MCF 10A (cell line): ENCODE data around the gene FTL. TPM values are rescaled to one million over a fixed set of nuclear protein-coding genes. Genes with fewer than 3 reads are reported as not detected.

Experiments used
- Bru-seq: library from RNA; stranded (reverse); fragments of 400-500 nt; gene quantifications from one replicate; lab custom pipeline; 2021; lab: Mats Ljungman, UMichigan
- BruChase-seq, 2 experiments: library from RNA; stranded (reverse); fragments of 400-500 nt; gene quantifications; one replicate each; lab custom pipeline; 2021; lab: Mats Ljungman, UMichigan
- BruUV-seq: library from RNA; stranded (reverse); fragments of 400-500 nt; replicated peaks from 2 replicates; lab custom pipeline; 2021; lab: Mats Ljungman, UMichigan
- CTCF ChIA-PET: fragments of 300-600 bp; sonication (Branson Sonifier 250); formaldehyde crosslinking; extraction: SDS; loops from one replicate; lab custom pipeline; 2021; ENCODE audit warnings: antibody characterized with exemption, inconsistent platforms; lab: Yijun Ruan, JAX
- POLR2A ChIA-PET: fragments of 300-600, 350-650 bp; sonication (Branson Sonifier 250); formaldehyde crosslinking; extraction: SDS; loops from one replicate; lab custom pipeline; 2020; ENCODE audit warnings: antibody characterized with exemption, inconsistent platforms; lab: Yijun Ruan, JAX
- DNase-seq: peaks from one replicate; pipeline ENCODE4 v3.0.0-alpha.2; 2018; ENCODE audit not compliant: unreplicated experiment
- H3K27ac Mint-ChIP-seq: one replicate; pipeline ENCODE4 v1.8.0; 2022; ENCODE audit warnings: mild to moderate bottlenecking, low read depth, mixed read lengths; ENCODE audit not compliant: unreplicated experiment
- H3K27me3 Mint-ChIP-seq: one replicate; pipeline ENCODE4 v1.8.0; 2022; ENCODE audit warnings: mixed read lengths; ENCODE audit not compliant: insufficient read depth, unreplicated experiment
- H3K36me3 Mint-ChIP-seq: one replicate; pipeline ENCODE4 v1.8.0; 2022; ENCODE audit warnings: mild to moderate bottlenecking, moderate library complexity, mixed read lengths; ENCODE audit not compliant: insufficient read depth, unreplicated experiment
- H3K4me1 Mint-ChIP-seq: one replicate; pipeline ENCODE4 v1.8.0; 2022; ENCODE audit warnings: mixed read lengths; ENCODE audit not compliant: insufficient read depth, unreplicated experiment
- H3K4me3 Mint-ChIP-seq: one replicate; pipeline ENCODE4 v1.8.0; 2022; ENCODE audit warnings: mild to moderate bottlenecking, moderate library complexity, mixed read lengths; ENCODE audit not compliant: unreplicated experiment
- H3K9me3 Mint-ChIP-seq: one replicate; pipeline ENCODE4 v1.8.0; 2022; ENCODE audit warnings: mixed read lengths; ENCODE audit not compliant: unreplicated experiment
- intact Hi-C: fragments of 100-400 bp; cut with micrococcal nuclease; formaldehyde crosslinking; loops from 2 replicates; pipeline ENCODE4 v1.14.1; 2022
- long read RNA-seq: library from polyadenylated mRNA; stranded (forward); transcript quantifications from one replicate; pipeline ENCODE4 v2.0.0, GENCODE V29; 2022
- total RNA-seq: library from RNA; stranded (reverse); gene quantifications from 2 replicates; pipeline ENCODE4 v1.2.3, GENCODE V29; 2022
- TF ChIP-seq, protein P1 (sequence below): fragments of 200-600 bp; IDR thresholded peaks from one replicate; pipeline ENCODE4 v1.8.0; 2022; ENCODE audit warnings: antibody characterized with exemption, mild to moderate bottlenecking; ENCODE audit not compliant: unreplicated experiment

The FTL gene
- 275 and 390 TPM in 2 replicates for total RNA-seq
- percentile 94 among the genes with signal in this experiment for Bru-seq, nascent RNA
- percentile 99 among the genes with signal in this experiment for BruChase-seq, experiment 1, labeled RNA remaining after a 6-hour chase
- BruChase-seq, experiment 2, labeled RNA remaining after a 2-hour chase = percentile 97 among the genes with signal in this experiment
- long read RNA-seq, transcript FTL-201 (4 exons, 878 nt) = major isoform, 316 of 326 reads
- long read RNA-seq, partial matches to known transcripts = 7 of 326 reads
- long read RNA-seq, other reads (novel, unspliced or antisense) = 3 of 326 reads

DNA sequence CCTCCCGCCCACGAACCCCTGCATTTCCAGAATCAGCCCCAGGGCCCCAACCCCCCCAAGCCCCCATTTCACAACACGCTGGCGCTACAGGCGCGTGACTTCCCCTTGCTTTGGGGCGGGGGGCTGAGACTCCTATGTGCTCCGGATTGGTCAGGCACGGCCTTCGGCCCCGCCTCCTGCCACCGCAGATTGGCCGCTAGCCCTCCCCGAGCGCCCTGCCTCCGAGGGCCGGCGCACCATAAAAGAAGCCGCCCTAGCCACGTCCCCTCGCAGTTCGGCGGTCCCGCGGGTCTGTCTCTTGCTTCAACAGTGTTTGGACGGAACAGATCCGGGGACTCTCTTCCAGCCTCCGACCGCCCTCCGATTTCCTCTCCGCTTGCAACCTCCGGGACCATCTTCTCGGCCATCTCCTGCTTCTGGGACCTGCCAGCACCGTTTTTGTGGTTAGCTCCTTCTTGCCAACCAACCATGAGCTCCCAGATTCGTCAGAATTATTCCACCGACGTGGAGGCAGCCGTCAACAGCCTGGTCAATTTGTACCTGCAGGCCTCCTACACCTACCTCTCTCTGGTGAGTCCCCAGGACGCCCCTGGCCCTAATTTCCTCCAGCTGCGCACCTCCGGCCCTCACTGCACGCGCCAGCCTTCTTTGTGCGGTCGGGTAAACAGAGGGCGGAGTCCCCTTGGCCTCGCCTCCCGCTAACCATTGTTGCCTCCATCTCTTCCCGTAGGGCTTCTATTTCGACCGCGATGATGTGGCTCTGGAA lies at the start of gene FTL:
FTL (plus strand) TSS at position 270 of the 766 bp plus-strand sequence; CDS start at position 469, 199 bp downstream.
- Mint-ChIP-seq H3K4me1 (peaks cover 35% of the 10 kb centered on the region), H3K27ac (peak within 1 kb of the TSS; percentile 96), H3K9me3 (no peaks in the 10 kb centered on the region), H3K27me3 (no peaks in the 10 kb centered on the region), H3K4me3 (peak within 1 kb of the TSS; percentile 97), H3K36me3 (peaks cover 65% of the 10 kb centered on the region)
- ChIA-PET CTCF (interaction anchor here (0.6 to 0.7 kb wide), 3 partner anchors 36 to 102 kb away, joined by 3 to 4 read pairs (median 3); no protein-coding TSS in a partner anchor), POLR2A (interaction anchor here (0.6 to 5.3 kb wide), 17 partner anchors 9 to 220 kb away, joined by 3 to 98 read pairs (median 4); partner anchors contain the start of genes BAX, DHDH, GYS1 and LIN7B)
- no TSS peak for BruUV-seq
- intact Hi-C loops = loop anchor here (2.0 kb wide), 1 partner anchor 90 kb away; no protein-coding TSS in a partner anchor
- DNase-seq = peak; percentile 95
- TF ChIP-seq, protein P1, sequence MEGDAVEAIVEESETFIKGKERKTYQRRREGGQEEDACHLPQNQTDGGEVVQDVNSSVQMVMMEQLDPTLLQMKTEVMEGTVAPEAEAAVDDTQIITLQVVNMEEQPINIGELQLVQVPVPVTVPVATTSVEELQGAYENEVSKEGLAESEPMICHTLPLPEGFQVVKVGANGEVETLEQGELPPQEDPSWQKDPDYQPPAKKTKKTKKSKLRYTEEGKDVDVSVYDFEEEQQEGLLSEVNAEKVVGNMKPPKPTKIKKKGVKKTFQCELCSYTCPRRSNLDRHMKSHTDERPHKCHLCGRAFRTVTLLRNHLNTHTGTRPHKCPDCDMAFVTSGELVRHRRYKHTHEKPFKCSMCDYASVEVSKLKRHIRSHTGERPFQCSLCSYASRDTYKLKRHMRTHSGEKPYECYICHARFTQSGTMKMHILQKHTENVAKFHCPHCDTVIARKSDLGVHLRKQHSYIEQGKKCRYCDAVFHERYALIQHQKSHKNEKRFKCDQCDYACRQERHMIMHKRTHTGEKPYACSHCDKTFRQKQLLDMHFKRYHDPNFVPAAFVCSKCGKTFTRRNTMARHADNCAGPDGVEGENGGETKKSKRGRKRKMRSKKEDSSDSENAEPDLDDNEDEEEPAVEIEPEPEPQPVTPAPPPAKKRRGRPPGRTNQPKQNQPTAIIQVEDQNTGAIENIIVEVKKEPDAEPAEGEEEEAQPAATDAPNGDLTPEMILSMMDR = no peak

DNA sequence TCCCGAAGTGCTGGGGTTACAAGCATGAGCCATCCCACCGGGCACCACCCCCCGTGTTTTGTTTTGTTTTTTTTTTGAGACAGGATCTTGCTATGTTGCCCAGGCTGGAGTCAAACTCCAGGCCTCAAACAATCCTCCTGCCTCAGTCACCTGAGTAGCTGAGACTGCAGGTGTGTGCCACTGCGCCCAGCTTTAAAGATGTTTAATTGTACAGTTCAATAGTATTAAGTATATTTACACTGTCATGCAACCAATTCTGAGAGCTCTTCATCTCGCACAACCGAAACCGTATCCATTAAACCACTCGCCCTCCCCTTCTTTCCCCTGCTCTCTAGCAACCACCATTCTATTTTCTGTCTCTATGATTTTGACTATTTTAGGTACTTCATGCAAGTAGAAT lies 49.4 kb upstream of the FTL start:
- Mint-ChIP-seq H3K27me3 (no peaks in the 10 kb centered on the region), H3K36me3 (peaks cover 44% of the 10 kb centered on the region), H3K4me3 (no peak overlapping the region), H3K4me1 (no peaks in the 10 kb centered on the region), H3K9me3 (no peaks in the 10 kb centered on the region), H3K27ac (no peak overlapping the region)
- ChIA-PET POLR2A (interaction anchor here (1.0 to 1.1 kb wide), 2 partner anchors 44 to 282 kb away, joined by 3 to 5 read pairs; partner anchors contain the start of gene PPP1R15A), CTCF (interaction anchor here (0.6 kb wide), 1 partner anchor 125 kb away, joined by 3 read pairs; no protein-coding TSS in a partner anchor)
- TF ChIP-seq, protein P1 = no peak
- BruUV-seq = no TSS peak
- no peak for DNase-seq
- intact Hi-C loops = no loop called here

- H3K4me3 Mint-ChIP-seq = no peak overlapping the region
- ChIA-PET POLR2A (interaction anchor here (1.7 kb wide), 1 partner anchor 18 kb away, joined by 4 read pairs; the partner anchor contains the start of gene NUCB1), CTCF (no interaction called here)
- DNase-seq = no peak
- intact Hi-C loops = no loop called here
- TF ChIP-seq, protein P1 = no peak
- peaks cover 33% of the 10 kb centered on the region for H3K36me3 Mint-ChIP-seq
- no peaks in the 10 kb centered on the region for H3K27me3 Mint-ChIP-seq
- BruUV-seq = no TSS peak
- no peaks in the 10 kb centered on the region for H3K9me3 Mint-ChIP-seq
- no peak overlapping the region for H3K27ac Mint-ChIP-seq
- H3K4me1 Mint-ChIP-seq = no peaks in the 10 kb centered on the region
Observed at GRCh38 chr19:48918071-48918470, 47.0 kb upstream of the FTL start.
